LNCaP clone FGC (cell line): ENCODE results near the gene RASSF1.

Source experiments
- DNase-seq: peaks from one replicate; pipeline ENCODE4 v3.0.0-alpha.2; 2011; ENCODE audit warnings: low read depth
- H3K4me3 ChIP-seq: 2 replicates; pipeline ENCODE4 v1.5.1; 2011; ENCODE audit warnings: mild to moderate bottlenecking, low read depth, low read length, control low read depth
- CTCF ChIP-seq: IDR thresholded peaks from 2 replicates; pipeline ENCODE4 v1.5.1; 2012; ENCODE audit warnings: mild to moderate bottlenecking; ENCODE audit not compliant: control insufficient read depth, insufficient read depth; ENCODE audit errors: extremely low read depth

RASSF1 gene

DNA sequence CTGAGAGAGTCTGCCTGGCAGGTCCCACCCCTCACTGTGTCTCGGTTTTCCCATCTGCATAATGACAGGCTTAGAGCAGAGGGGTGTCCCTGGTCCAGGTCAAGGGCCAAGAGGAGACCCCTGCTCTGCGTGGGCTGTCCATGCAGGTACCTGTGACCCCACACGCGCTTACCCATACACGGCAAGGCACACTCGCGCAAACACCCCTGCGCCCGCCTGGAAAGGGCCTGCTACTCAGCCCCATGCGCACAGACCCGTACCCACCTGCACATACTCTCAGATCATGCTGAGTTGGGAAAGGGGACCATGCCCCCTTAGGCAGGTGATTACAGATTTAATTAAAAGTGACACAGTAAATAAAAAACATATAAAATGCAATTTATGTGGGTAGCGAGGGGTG, 42.1 kb upstream of the RASSF1 start:
- no peak for DNase-seq
- no peak overlapping the region for H3K4me3 ChIP-seq
- no peak for TF ChIP-seq CTCF

DNA sequence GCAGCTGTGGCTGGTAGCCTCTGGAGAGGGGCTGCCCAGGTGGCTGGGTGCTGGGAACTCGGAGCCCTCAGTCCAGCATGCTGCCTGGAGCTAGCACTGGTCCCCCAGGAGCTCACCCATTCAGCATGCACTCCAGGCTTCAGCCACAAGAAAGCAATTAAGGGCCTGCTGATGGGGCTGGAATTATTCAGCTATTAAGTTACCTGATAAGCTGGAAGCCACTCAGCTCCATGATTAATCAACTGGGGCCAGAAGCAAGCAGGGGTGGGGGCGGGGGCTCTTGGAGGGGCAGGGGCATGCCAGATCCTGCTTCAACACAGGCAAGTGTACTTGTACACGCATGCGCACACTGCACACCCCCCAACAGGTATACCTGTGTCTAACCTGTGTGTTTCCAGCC, 40.7 kb upstream of the RASSF1 start:
- DNase-seq, result no peak
- no peak overlapping the region for H3K4me3 ChIP-seq
- no peak for TF ChIP-seq CTCF

DNA sequence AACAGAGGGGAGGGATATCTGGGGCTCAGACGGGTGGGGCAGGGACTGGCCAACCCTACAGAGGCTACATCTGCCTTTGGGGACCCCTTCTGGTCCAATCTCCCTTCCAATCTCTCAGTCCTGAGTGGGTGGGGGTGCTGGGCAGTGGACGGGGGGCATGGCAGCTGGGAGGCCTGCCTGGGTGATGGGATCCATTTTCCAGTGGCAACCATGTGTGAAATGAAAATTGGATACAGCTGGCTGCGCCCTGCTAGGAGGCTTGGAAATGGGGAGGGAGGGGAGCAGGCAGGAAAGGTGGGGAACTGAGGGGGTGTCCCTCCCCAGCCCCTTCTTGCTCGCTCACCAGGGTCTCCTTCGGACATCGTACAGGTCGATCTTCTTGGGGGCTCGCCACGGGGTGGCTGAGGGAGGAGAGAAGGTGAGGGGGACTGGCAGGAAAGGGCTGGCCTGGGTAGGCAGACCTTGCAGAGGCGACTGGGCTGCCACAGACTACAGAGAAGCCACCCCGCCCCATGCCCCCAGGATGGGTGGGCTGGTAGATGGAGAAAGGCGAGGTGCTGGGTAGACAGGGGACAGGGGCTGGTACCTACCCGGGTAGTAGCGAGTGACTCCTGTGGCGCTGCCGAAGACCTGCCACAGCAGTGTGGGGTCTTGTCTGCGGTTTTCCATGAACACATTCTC, 39.9 kb upstream of the RASSF1 start:
- TF ChIP-seq CTCF, result no peak
- DNase-seq, result no peak
- H3K4me3 ChIP-seq, result no peak overlapping the region

DNA sequence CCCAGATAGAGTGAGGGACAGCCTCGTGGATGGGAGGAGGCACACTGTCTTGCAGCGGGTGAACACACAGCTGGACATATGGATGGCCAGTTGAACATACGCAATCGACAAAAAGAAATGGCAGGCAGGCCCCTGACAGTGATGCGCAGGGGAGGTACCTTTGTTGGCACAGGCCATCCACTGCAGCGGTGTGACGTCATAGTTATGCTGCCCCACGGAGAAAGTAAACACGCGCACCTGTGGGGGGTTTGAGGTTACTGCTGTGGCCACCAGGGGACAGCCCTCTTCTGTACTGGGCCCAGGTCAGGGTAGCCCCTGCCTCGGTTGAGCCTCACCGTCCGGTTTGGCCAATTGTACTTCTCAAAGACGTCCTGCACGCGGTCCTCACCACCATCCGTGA, 38.1 kb upstream of the RASSF1 start:
- TF ChIP-seq CTCF, result no peak
- no peak overlapping the region for H3K4me3 ChIP-seq
- no peak for DNase-seq

- TF ChIP-seq CTCF, result no peak
- no peak for DNase-seq
Observed at GRCh38 chr3:50378024-50378423, 37.4 kb upstream of the RASSF1 start.

DNA sequence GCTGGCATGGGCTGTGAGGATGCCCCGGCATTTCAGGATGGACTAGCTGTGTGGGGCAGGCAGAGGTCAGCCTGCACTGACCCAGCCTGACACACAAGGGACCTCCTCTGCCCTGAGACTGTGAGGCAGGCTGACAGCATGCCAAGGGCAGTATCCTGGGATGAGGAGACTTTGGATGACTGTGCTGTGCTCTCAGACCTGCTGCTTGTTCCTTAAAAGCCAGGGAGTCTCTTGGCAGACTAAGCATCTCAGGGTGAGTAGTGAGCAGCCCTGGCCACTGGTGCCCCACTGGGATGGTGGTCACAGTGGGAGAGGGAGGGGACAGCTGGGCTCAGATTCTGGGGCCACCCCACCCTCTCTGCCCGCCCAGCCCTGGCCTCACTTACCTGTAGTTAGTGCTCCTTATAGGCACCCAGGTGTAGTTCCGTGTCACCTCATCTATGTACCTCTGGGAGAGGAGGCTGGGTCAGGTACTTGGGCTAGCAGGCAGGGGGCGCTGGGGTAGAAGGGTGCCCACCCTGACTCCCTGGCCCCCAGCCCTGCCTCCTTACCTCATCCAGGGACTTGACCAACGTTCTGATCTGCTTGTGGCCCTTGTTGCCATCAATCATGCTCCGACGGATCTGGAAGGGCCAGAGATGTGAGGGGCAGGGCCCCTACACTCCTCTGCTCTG, 34.8 kb upstream of the RASSF1 start:
- TF ChIP-seq CTCF, result no peak
- H3K4me3 ChIP-seq, result no peak overlapping the region
- DNase-seq, result no peak

More at GRCh38 chr3:50378024-50378423, 37.4 kb upstream of the RASSF1 start:
- no peak overlapping the region for H3K4me3 ChIP-seq
